ENCODE results near the gene PSMB7. TPM values are rescaled to one million over a fixed set of nuclear protein-coding genes. Genes with fewer than 3 reads are reported as not detected.
"Not testable (repeated sequence)": the region's sequence is repeated elsewhere in the genome, so short reads cannot be mapped to it uniquely, and the experiment has no call there.

Gene PSMB7
- total RNA-seq, 1 donor from 2014 or later = 183 TPM

DNA sequence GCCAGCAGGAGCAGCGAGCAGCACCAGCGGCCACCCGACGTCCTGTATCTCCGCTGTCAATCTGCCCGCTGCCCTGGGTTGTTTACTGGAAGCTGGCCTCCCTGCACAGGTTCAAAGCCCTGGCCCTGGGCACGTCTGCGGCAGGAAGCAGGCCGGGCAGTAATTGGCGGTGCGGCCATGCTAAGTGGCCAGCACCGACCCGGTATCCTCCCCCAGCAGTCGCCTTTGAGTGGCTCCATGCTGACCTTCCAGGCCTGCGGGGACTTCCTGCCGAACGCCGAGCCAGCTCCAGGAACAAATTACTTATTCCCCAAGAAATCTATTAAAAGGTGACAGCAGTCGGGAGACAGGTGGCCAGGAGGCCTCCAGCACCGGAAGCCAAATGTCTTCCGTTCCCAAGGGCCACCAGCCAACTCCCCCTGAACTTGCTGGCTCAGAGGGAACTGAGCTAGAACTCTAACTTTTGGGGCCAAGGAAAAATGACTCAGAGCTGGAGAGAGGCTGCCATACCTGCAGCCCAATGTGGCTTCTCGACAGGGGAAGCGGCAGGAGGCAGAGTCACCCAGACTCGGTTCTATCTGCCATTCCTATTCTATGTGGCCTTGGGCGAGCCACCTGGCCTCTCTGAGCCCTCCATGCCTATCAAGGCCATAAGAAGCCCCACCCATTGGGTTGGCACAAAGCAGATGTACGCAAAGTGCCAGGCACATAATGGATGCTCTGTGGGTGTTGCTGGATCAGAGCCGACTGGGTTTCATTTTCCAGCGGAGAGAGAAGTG, 13.7 kb upstream of the PSMB7 start:
- Histone ChIP-seq H2AFZ (ENCODE audit: low read depth, low read length) (no peak overlapping the region), H3K9me3 (ENCODE audit: insufficient read depth, low read depth, low read length) (no peaks in the 10 kb centered on the region), H3K27ac (ENCODE audit: low read depth, low read length) (no peak overlapping the region), H3K4me2 (ENCODE audit: low read length) (no peak overlapping the region), H3K36me3 (ENCODE audit: insufficient read depth, low read length) (no peaks in the 10 kb centered on the region), H3K79me2 (ENCODE audit: insufficient read depth, low read length) (no peaks in the 10 kb centered on the region), H3K4me3 (ENCODE audit: insufficient read depth, low read depth, low read length) (no peak overlapping the region), H4K20me1 (ENCODE audit: insufficient read depth, low read length) (no peaks in the 10 kb centered on the region), H3K27me3 (ENCODE audit: insufficient read depth, low read length) (peaks cover 9% of the 10 kb centered on the region), H3K4me1 (ENCODE audit: insufficient read depth, low read length) (no peaks in the 10 kb centered on the region), H3K9ac (ENCODE audit: low read length) (no peak overlapping the region)
- no peak for TF ChIP-seq EZH2 (IDR thresholded peaks at IDR 0.05; ENCODE audit: insufficient read depth, low read length)
- TF ChIP-seq, protein P1, sequence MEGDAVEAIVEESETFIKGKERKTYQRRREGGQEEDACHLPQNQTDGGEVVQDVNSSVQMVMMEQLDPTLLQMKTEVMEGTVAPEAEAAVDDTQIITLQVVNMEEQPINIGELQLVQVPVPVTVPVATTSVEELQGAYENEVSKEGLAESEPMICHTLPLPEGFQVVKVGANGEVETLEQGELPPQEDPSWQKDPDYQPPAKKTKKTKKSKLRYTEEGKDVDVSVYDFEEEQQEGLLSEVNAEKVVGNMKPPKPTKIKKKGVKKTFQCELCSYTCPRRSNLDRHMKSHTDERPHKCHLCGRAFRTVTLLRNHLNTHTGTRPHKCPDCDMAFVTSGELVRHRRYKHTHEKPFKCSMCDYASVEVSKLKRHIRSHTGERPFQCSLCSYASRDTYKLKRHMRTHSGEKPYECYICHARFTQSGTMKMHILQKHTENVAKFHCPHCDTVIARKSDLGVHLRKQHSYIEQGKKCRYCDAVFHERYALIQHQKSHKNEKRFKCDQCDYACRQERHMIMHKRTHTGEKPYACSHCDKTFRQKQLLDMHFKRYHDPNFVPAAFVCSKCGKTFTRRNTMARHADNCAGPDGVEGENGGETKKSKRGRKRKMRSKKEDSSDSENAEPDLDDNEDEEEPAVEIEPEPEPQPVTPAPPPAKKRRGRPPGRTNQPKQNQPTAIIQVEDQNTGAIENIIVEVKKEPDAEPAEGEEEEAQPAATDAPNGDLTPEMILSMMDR (IDR thresholded peaks at IDR 0.05; ENCODE audit: insufficient read depth, low read depth, low read length) = no peak
- Mint-ChIP-seq H3K4me3 (ENCODE audit: unreplicated experiment) (no peak overlapping the region), H3K4me1 (ENCODE audit: low read depth, unreplicated experiment) (peaks cover 4% of the 10 kb centered on the region), H3K36me3 (ENCODE audit: low read depth, unreplicated experiment) (no peaks in the 10 kb centered on the region), H3K9me3 (ENCODE audit: unreplicated experiment) (no peaks in the 10 kb centered on the region), H3K27ac (ENCODE audit: unreplicated experiment) (no peak overlapping the region), H3K27me3 (ENCODE audit: low read depth, unreplicated experiment) (peaks cover 16% of the 10 kb centered on the region)
- FAIRE-seq = no peak
- no peak for DNase-seq (ENCODE audit: low read depth)

GRCh38 chr9:124427281-124427680, 12.0 kb upstream of the PSMB7 start:
- no peak overlapping the region for H3K4me3 Mint-ChIP-seq (ENCODE audit: unreplicated experiment)
- peaks cover 19% of the 10 kb centered on the region for H3K27me3 Mint-ChIP-seq (ENCODE audit: low read depth, unreplicated experiment)
- Histone ChIP-seq H3K27me3 (ENCODE audit: insufficient read depth, low read length) (peaks cover 7% of the 10 kb centered on the region), H2AFZ (ENCODE audit: low read depth, low read length) (no peak overlapping the region), H3K4me1 (ENCODE audit: insufficient read depth, low read length) (no peaks in the 10 kb centered on the region), H3K4me2 (ENCODE audit: low read length) (no peak overlapping the region), H3K27ac (ENCODE audit: low read depth, low read length) (no peak overlapping the region), H3K4me3 (ENCODE audit: insufficient read depth, low read depth, low read length) (no peak overlapping the region), H3K79me2 (ENCODE audit: insufficient read depth, low read length) (no peaks in the 10 kb centered on the region), H3K9ac (ENCODE audit: low read length) (no peak overlapping the region), H3K9me3 (ENCODE audit: insufficient read depth, low read depth, low read length) (no peaks in the 10 kb centered on the region), H4K20me1 (ENCODE audit: insufficient read depth, low read length) (no peaks in the 10 kb centered on the region), H3K36me3 (ENCODE audit: insufficient read depth, low read length) (no peaks in the 10 kb centered on the region)
- H3K9me3 Mint-ChIP-seq (ENCODE audit: unreplicated experiment) = no peaks in the 10 kb centered on the region
- TF ChIP-seq, protein P1 (IDR thresholded peaks at IDR 0.05; ENCODE audit: insufficient read depth, low read depth, low read length) = no peak
- TF ChIP-seq EZH2 (IDR thresholded peaks at IDR 0.05; ENCODE audit: insufficient read depth, low read length) = no peak
- H3K27ac Mint-ChIP-seq (ENCODE audit: unreplicated experiment) = no peak overlapping the region
- H3K36me3 Mint-ChIP-seq (ENCODE audit: low read depth, unreplicated experiment) = no peaks in the 10 kb centered on the region
- no peak for DNase-seq (ENCODE audit: low read depth)
- H3K4me1 Mint-ChIP-seq (ENCODE audit: low read depth, unreplicated experiment) = peaks cover 9% of the 10 kb centered on the region
- FAIRE-seq = no peak

GRCh38 chr9:124426361-124426760, 11.1 kb upstream of the PSMB7 start:
- Histone ChIP-seq H3K9ac (ENCODE audit: low read length) (no peak overlapping the region), H3K36me3 (ENCODE audit: insufficient read depth, low read length) (no peaks in the 10 kb centered on the region), H3K9me3 (ENCODE audit: insufficient read depth, low read depth, low read length) (no peaks in the 10 kb centered on the region), H3K4me3 (ENCODE audit: insufficient read depth, low read depth, low read length) (no peak overlapping the region), H3K79me2 (ENCODE audit: insufficient read depth, low read length) (no peaks in the 10 kb centered on the region), H4K20me1 (ENCODE audit: insufficient read depth, low read length) (no peaks in the 10 kb centered on the region), H3K27ac (ENCODE audit: low read depth, low read length) (no peak overlapping the region), H3K4me2 (ENCODE audit: low read length) (no peak overlapping the region), H3K4me1 (ENCODE audit: insufficient read depth, low read length) (no peaks in the 10 kb centered on the region), H2AFZ (ENCODE audit: low read depth, low read length) (no peak overlapping the region), H3K27me3 (ENCODE audit: insufficient read depth, low read length) (peaks cover 7% of the 10 kb centered on the region)
- Mint-ChIP-seq H3K4me3 (ENCODE audit: unreplicated experiment) (no peak overlapping the region), H3K4me1 (ENCODE audit: low read depth, unreplicated experiment) (peaks cover 6% of the 10 kb centered on the region), H3K36me3 (ENCODE audit: low read depth, unreplicated experiment) (no peaks in the 10 kb centered on the region), H3K27ac (ENCODE audit: unreplicated experiment) (no peak overlapping the region), H3K27me3 (ENCODE audit: low read depth, unreplicated experiment) (peaks cover 20% of the 10 kb centered on the region), H3K9me3 (ENCODE audit: unreplicated experiment) (no peaks in the 10 kb centered on the region)
- FAIRE-seq = no peak
- TF ChIP-seq, protein P1 (IDR thresholded peaks at IDR 0.05; ENCODE audit: insufficient read depth, low read depth, low read length) = no peak
- TF ChIP-seq EZH2 (IDR thresholded peaks at IDR 0.05; ENCODE audit: insufficient read depth, low read length) = no peak
- DNase-seq (ENCODE audit: low read depth) = no peak

GRCh38 chr9:124425733-124426132, 10.5 kb upstream of the PSMB7 start:
- not testable (repeated sequence) for FAIRE-seq; H3K4me3 ChIP-seq (ENCODE audit: insufficient read depth, low read depth, low read length); H3K27ac Mint-ChIP-seq (ENCODE audit: unreplicated experiment); H3K4me2 ChIP-seq (ENCODE audit: low read length); H2AFZ ChIP-seq (ENCODE audit: low read depth, low read length); H3K27me3 ChIP-seq (ENCODE audit: insufficient read depth, low read length); H3K4me1 Mint-ChIP-seq (ENCODE audit: low read depth, unreplicated experiment); H3K36me3 Mint-ChIP-seq (ENCODE audit: low read depth, unreplicated experiment); H3K4me3 Mint-ChIP-seq (ENCODE audit: unreplicated experiment); DNase-seq (ENCODE audit: low read depth); H3K4me1 ChIP-seq (ENCODE audit: insufficient read depth, low read length); H3K9me3 Mint-ChIP-seq (ENCODE audit: unreplicated experiment); H3K9me3 ChIP-seq (ENCODE audit: insufficient read depth, low read depth, low read length); H3K27ac ChIP-seq (ENCODE audit: low read depth, low read length); H4K20me1 ChIP-seq (ENCODE audit: insufficient read depth, low read length); H3K79me2 ChIP-seq (ENCODE audit: insufficient read depth, low read length); H3K9ac ChIP-seq (ENCODE audit: low read length); H3K36me3 ChIP-seq (ENCODE audit: insufficient read depth, low read length)
- peaks cover 20% of the 10 kb centered on the region for H3K27me3 Mint-ChIP-seq (ENCODE audit: low read depth, unreplicated experiment)
